Gastrocnemius medialis (tissue), 4 donors: ENCODE measurements around the gene RALGAPB. TPM values are rescaled to one million over a fixed set of nuclear protein-coding genes. Genes with fewer than 3 reads are reported as not detected.

Experiments
- ATAC-seq, 2 donors: fragments of 150-250 bp; one replicate each; pipeline ENCODE4 v1.9.1; 2016
- DNase-seq, 2 donors: peaks; one replicate each; pipeline ENCODE4 v3.0.0-alpha.2; 2019
- H3K27ac ChIP-seq, 4 donors: fragments of 200-600 bp; sonication (generic); 1 replicate in 1 of 4; 2 replicates in 3 of 4; pipeline ENCODE4 v1.5.1; 2016 to 2018; ENCODE audit warnings: mild to moderate bottlenecking in 2 of 4, moderate library complexity in 1 of 4
- H3K27me3 ChIP-seq, 3 donors: fragments of 200-600 bp; sonication (generic) in 2 of 3; 1 replicate in 1 of 3; 2 replicates in 2 of 3; pipeline versions ENCODE4 v1.5.1 to v1.6.0; 2016 to 2019; ENCODE audit warnings: mild to moderate bottlenecking in 1 of 3, moderate library complexity in 1 of 3
- H3K36me3 ChIP-seq, 2 donors: fragments of 200-600 bp; sonication (generic) in 1 of 2; one replicate each; pipeline ENCODE4 v1.5.1; 2017 to 2018
- H3K4me1 ChIP-seq, 2 donors: fragments of 200-600 bp; sonication (generic) in 1 of 2; one replicate each; pipeline ENCODE4 v1.5.1; 2016 to 2017; ENCODE audit warnings: mild to moderate bottlenecking in 2 of 2
- H3K4me3 ChIP-seq, 4 donors: fragments of 200-600 bp; sonication (generic) in 3 of 4; 1 replicate in 1 of 4; 2 replicates in 3 of 4; pipeline ENCODE4 v1.5.1; 2016 to 2019; ENCODE audit warnings: mild to moderate bottlenecking in 2 of 4
- H3K9me3 ChIP-seq, 3 donors: fragments of 200-600 bp; sonication (generic) in 2 of 3; 1 replicate in 1 of 3; 2 replicates in 2 of 3; pipeline ENCODE4 v1.5.1; 2016 to 2019
- CTCF ChIP-seq, 5 experiments: fragments of 450-650 bp in 3 of 5; fragments of 200-600 bp in 2 of 5; sonication (generic) in 2 of 5; IDR thresholded peaks in 4 of 5; conservative IDR thresholded peaks in 1 of 5; 1 replicate in 4 of 5; 2 replicates in 1 of 5; pipeline ENCODE4 v1.5.1; 2016 to 2019; ENCODE audit warnings: antibody characterized with exemption in 5 of 5, mild to moderate bottlenecking in 3 of 5, moderate library complexity in 3 of 5
- POLR2A ChIP-seq, 2 donors: fragments of 450-650 bp; IDR thresholded peaks; one replicate each; pipeline ENCODE4 v1.6.1; 2017; ENCODE audit warnings: antibody characterized with exemption in 2 of 2, mild to moderate bottlenecking in 2 of 2, moderate library complexity in 2 of 2
- in situ Hi-C, 4 donors: fragments of 200-750 bp; cut with MboI; loops; one replicate each; pipeline versions ENCODE4 v1.15.0 to v1.8.0; 2017; ENCODE audit warnings: low sequenced_read_pairs in 4 of 4
- intact Hi-C: fragments of 100-400 bp; cut with DNase I; formaldehyde crosslinking; loops from one replicate; pipeline ENCODE4 v1.15.1; 2023; ENCODE audit warnings: low total_unique reads
- total RNA-seq, 4 donors: library from RNA; depleted of rRNA; stranded (reverse); fragments of >200 nt; gene quantifications; one replicate each; pipeline versions ENCODE4 v1.1.0 to v1.2.3, GENCODE V29; 2016

Gene RALGAPB
- total RNA-seq, 4 donors from 2014 or later, result 23.2 to 28.8 (median 26.0) TPM

GRCh38 chr20:38531021-38531420, 58.4 kb downstream of the RALGAPB start:
- no peaks in the 10 kb centered on the region for H3K4me1 ChIP-seq
- H3K27ac ChIP-seq, result no peak overlapping the region
- TF ChIP-seq CTCF (IDR thresholded peaks at IDR 0.05 in 4 of 5, conservative IDR thresholded peaks at IDR 0.05 in 1 of 5), result no peak
- TF ChIP-seq POLR2A (IDR thresholded peaks at IDR 0.05), result no peak
- H3K4me3 ChIP-seq, result no peak overlapping the region
- H3K36me3 ChIP-seq, result peaks cover 0 to 66% of the 10 kb centered on the region in 2 donors
- no peaks in the 10 kb centered on the region for H3K27me3 ChIP-seq
- H3K9me3 ChIP-seq, result no peaks in the 10 kb centered on the region
- no peak for DNase-seq
- ATAC-seq, result no peak
- intact Hi-C loops (no loop called here), in situ Hi-C loops (no loop called here)

GRCh38 chr20:38534756-38535155, 62.1 kb downstream of the RALGAPB start:
- no peaks in the 10 kb centered on the region for H3K27me3 ChIP-seq
- H3K36me3 ChIP-seq, result peaks cover 0 to 96% of the 10 kb centered on the region in 2 donors
- intact Hi-C loops (no loop called here), in situ Hi-C loops (no loop called here)
- ATAC-seq (no peak), DNase-seq (no peak)
- H3K27ac ChIP-seq, result no peak overlapping the region
- no peaks in the 10 kb centered on the region for H3K4me1 ChIP-seq
- H3K9me3 ChIP-seq, result no peaks in the 10 kb centered on the region
- TF ChIP-seq POLR2A (IDR thresholded peaks at IDR 0.05) (no peak), CTCF (IDR thresholded peaks at IDR 0.05 in 4 of 5, conservative IDR thresholded peaks at IDR 0.05 in 1 of 5) (no peak)
- H3K4me3 ChIP-seq, result no peak overlapping the region

GRCh38 chr20:38536310-38536709, 63.7 kb downstream of the RALGAPB start:
- DNase-seq, result no peak
- intact Hi-C loops, result no loop called here
- Histone ChIP-seq H3K27ac (no peak overlapping the region), H3K4me3 (no peak overlapping the region), H3K36me3 (peaks cover 0 to 100% of the 10 kb centered on the region in 2 donors), H3K4me1 (no peaks in the 10 kb centered on the region), H3K9me3 (no peaks in the 10 kb centered on the region), H3K27me3 (no peaks in the 10 kb centered on the region)
- no peak for ATAC-seq
- in situ Hi-C loops, result no loop called here
- no peak for TF ChIP-seq POLR2A (IDR thresholded peaks at IDR 0.05)
- no peak for TF ChIP-seq CTCF (IDR thresholded peaks at IDR 0.05 in 4 of 5, conservative IDR thresholded peaks at IDR 0.05 in 1 of 5)

GRCh38 chr20:38537176-38537575, 64.5 kb downstream of the RALGAPB start:
- H3K27ac ChIP-seq, result no peak overlapping the region

More at GRCh38 chr20:38537176-38537575, 64.5 kb downstream of the RALGAPB start:
- no peaks in the 10 kb centered on the region for H3K4me1 ChIP-seq
- ATAC-seq (no peak), DNase-seq (no peak)
- TF ChIP-seq CTCF (IDR thresholded peaks at IDR 0.05 in 4 of 5, conservative IDR thresholded peaks at IDR 0.05 in 1 of 5) (no peak), POLR2A (IDR thresholded peaks at IDR 0.05) (no peak)
- no peak overlapping the region for H3K4me3 ChIP-seq
- no peaks in the 10 kb centered on the region for H3K9me3 ChIP-seq
- intact Hi-C loops (no loop called here), in situ Hi-C loops (no loop called here)
- H3K36me3 ChIP-seq, result peaks cover 0 to 100% of the 10 kb centered on the region in 2 donors
- no peaks in the 10 kb centered on the region for H3K27me3 ChIP-seq
